Psoas muscle (tissue), 8 donors: ENCODE results near the gene EMC8. TPM values are rescaled to one million over a fixed set of nuclear protein-coding genes. Genes with fewer than 3 reads are reported as not detected.

Experiments used
- ATAC-seq, 4 donors: fragments of 200-7000 bp; cut with Tn5 transposase; one replicate each; pipeline ENCODE4 v1.9.1; 2020; ENCODE audit warnings: moderate library complexity in 3 of 4, mild to moderate bottlenecking in 2 of 4
- DNase-seq, 2 donors: peaks; one replicate each; pipeline ENCODE4 v3.0.0-alpha.2; 2020
- H3K27ac ChIP-seq: fragments of 200-600 bp; one replicate; pipeline ENCODE4 v1.8.0; 2022
- H3K27me3 ChIP-seq, 3 donors: fragments of 200-600 bp in 1 of 3; one replicate each; pipeline versions ENCODE4 v1.6.1 to v1.8.0; 2013 to 2022; ENCODE audit warnings: low read length in 2 of 3, mild to moderate bottlenecking in 2 of 3, moderate library complexity in 1 of 3; ENCODE audit not compliant: insufficient read depth in 3 of 3
- H3K36me3 ChIP-seq, 2 donors: fragments of 200-600 bp in 1 of 2; one replicate each; pipeline versions ENCODE4 v1.6.1 to v1.8.0; 2013 to 2022; ENCODE audit warnings: low read depth in 1 of 2, mild to moderate bottlenecking in 1 of 2, moderate library complexity in 1 of 2; ENCODE audit not compliant: insufficient read depth in 1 of 2
- H3K4me1 ChIP-seq: fragments of 200-600 bp; one replicate; pipeline ENCODE4 v1.8.0; 2022
- H3K4me3 ChIP-seq: fragments of 200-600 bp; one replicate; pipeline ENCODE4 v1.8.0; 2022; ENCODE audit warnings: mild to moderate bottlenecking
- H3K9me3 ChIP-seq: fragments of 200-600 bp; one replicate; pipeline ENCODE4 v1.8.0; 2022
- CTCF ChIP-seq: fragments of 200-600 bp; IDR thresholded peaks from one replicate; pipeline ENCODE4 v1.8.0; 2022; ENCODE audit warnings: antibody characterized with exemption
- WGBS, 3 donors: extraction: QIAGEN DNeasy Blood & Tissue Kit; methylation state at CpG; one replicate each; pipeline versions ENCODE4 v1.1.6 to v1.1.7; 2013; 5-methylcytosine and 5-hydroxymethylcytosine counted together
- intact Hi-C, 2 donors: fragments of 100-400 bp; cut with DNase I; formaldehyde crosslinking; loops; one replicate each; pipeline versions ENCODE4 v1.11.0 to v1.14.2; 2022
- polyA plus RNA-seq, 3 donors: library from polyadenylated mRNA; stranded (reverse); fragments of 200-250 nt; gene quantifications; one replicate each; pipeline ENCODE4 v1.2.3, GENCODE V29; 2013
- total RNA-seq, 4 donors: library from RNA; stranded (reverse); fragmentation: NEBNext Ultra II Directional in 2 of 4; extraction: Animal tissue kit (Norgen Biotek cat#: 25700) in 2 of 4; gene quantifications; one replicate each; pipeline versions ENCODE4 v1.2.1 to v1.2.4, GENCODE V29; 2021 to 2023
- donor health status: healthy with polysubstance abuse.
- donor health status: DM: no; HTN: no; CAD: no; lungs with moderate emphysema.
- donor health status: Bipolar disorder and iron deficiency.
- donor health status: healthy.
- donor health status: DM: yes; HTN: yes; CAD: no.
- donor health status: DM: no; HTN: no; CAD: no.
- donor health status: DM: no; HTN: no; CAD: no.
- donor health status: DM: yes; HTN: yes; CAD: no.

The EMC8 gene
- total and polyA plus RNA-seq, 7 donors, result 16.4 to 41.6 (median 24.7) TPM

GRCh38 chr16:85812031-85812807, 12.9 kb upstream of the EMC8 start:
- 30 to 35% (median 32%) methylated on average over 36 to 37 of the region's 37 CpGs for WGBS, 3 donors
- no peak overlapping the region for H3K4me3 ChIP-seq
- no peak for TF ChIP-seq CTCF
- H3K36me3 ChIP-seq, result peaks cover 0 to 2% of the 10 kb centered on the region in 2 donors
- H3K27me3 ChIP-seq, result peaks cover 0 to 10% (median 2%) of the 10 kb centered on the region in 3 donors
- no peaks in the 10 kb centered on the region for H3K4me1 ChIP-seq
- intact Hi-C loops, result no loop called here
- no peaks in the 10 kb centered on the region for H3K9me3 ChIP-seq
- DNase-seq, result no peak
- no peak overlapping the region for H3K27ac ChIP-seq
- ATAC-seq, result peak in 1 of 4 donors; percentile 20

- intact Hi-C loops, result no loop called here
- no peak for ATAC-seq
- no peak overlapping the region for H3K4me3 ChIP-seq
- no peaks in the 10 kb centered on the region for H3K4me1 ChIP-seq
- H3K9me3 ChIP-seq, result no peaks in the 10 kb centered on the region
- WGBS, 3 donors, result 77 to 81% (median 81%) methylated on average over 7 of the region's 7 CpGs
- no peak overlapping the region for H3K27ac ChIP-seq
- TF ChIP-seq CTCF, result no peak
- DNase-seq, result no peak
- peaks cover 0 to 8% (median 0%) of the 10 kb centered on the region in 3 donors for H3K27me3 ChIP-seq
- peaks cover 0 to 17% of the 10 kb centered on the region in 2 donors for H3K36me3 ChIP-seq
Observed at GRCh38 chr16:85810742-85811115, 11.4 kb upstream of the EMC8 start.

GRCh38 chr16:85810097-85810741, 10.9 kb upstream of the EMC8 start:
- no peaks in the 10 kb centered on the region for H3K4me1 ChIP-seq
- no peak overlapping the region for H3K4me3 ChIP-seq
- ATAC-seq (no peak), DNase-seq (no peak)
- WGBS, 3 donors, result 83 to 88% (median 87%) methylated on average over 13 of the region's 13 CpGs
- intact Hi-C loops, result no loop called here
- peaks cover 0 to 22% of the 10 kb centered on the region in 2 donors for H3K36me3 ChIP-seq
- no peak overlapping the region for H3K27ac ChIP-seq
- H3K27me3 ChIP-seq, result peaks cover 0 to 4% (median 0%) of the 10 kb centered on the region in 3 donors
- no peak for TF ChIP-seq CTCF
- H3K9me3 ChIP-seq, result no peaks in the 10 kb centered on the region

GRCh38 chr16:85809645-85810044, 10.3 kb upstream of the EMC8 start:
- 69 to 75% (median 71%) methylated on average over 10 of the region's 10 CpGs for WGBS, 3 donors
- intact Hi-C loops, result loop anchor here in 1 of 2 donors (10.0 kb wide), 1 partner anchor 1505 kb away; the partner anchor contains the start of gene C16orf95
- no peak for ATAC-seq

More at GRCh38 chr16:85809645-85810044, 10.3 kb upstream of the EMC8 start:
- no peaks in the 10 kb centered on the region for H3K4me1 ChIP-seq
- H3K4me3 ChIP-seq, result no peak overlapping the region
- H3K27ac ChIP-seq, result no peak overlapping the region
- no peak for DNase-seq
- no peak for TF ChIP-seq CTCF
- H3K9me3 ChIP-seq, result no peaks in the 10 kb centered on the region
- peaks cover 0 to 3% (median 0%) of the 10 kb centered on the region in 3 donors for H3K27me3 ChIP-seq
- H3K36me3 ChIP-seq, result peaks cover 0 to 28% of the 10 kb centered on the region in 2 donors
